HEK293T (cell line): ENCODE measurements around the gene TSC2.

Source experiments
- ELF4 ChIP-seq: fragments of 450-650 bp; IDR thresholded peaks from 2 replicates; pipeline ENCODE4 v1.6.1; 2017; ENCODE audit warnings: antibody characterized with exemption
- SP1 ChIP-seq: fragments of 450-650 bp; IDR thresholded peaks from 2 replicates; pipeline ENCODE4 v1.6.1; 2017
- SUZ12 ChIP-seq: fragments of 450-650 bp; IDR thresholded peaks from 2 replicates; pipeline ENCODE4 v1.6.1; 2016; ENCODE audit warnings: mild to moderate bottlenecking

DNA sequence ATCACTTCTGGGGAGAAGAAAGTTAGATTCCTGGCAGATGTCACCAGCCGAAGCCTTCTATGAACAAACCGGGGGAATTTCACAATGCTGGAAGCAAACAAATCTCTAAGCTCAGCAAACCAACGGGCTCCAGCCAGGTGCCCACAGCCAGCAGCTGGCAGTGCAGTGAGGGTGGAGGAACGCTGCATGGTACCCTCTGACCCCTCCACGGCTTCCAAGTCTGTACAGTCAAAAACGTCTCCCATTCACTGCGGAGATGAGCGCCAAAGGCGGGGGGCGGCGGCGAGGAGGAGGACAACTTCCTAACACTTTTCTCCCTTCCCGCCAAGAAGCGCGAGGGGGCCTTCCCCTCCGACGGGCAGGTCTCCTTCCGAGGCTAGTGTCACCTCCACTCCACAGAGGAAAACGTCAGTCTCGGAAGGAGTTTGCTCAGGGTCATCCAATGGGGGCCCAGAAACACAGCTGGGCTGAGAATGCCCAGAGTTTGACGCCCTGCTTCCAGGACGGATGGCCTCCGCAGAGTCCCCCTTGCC is 39.1 kb upstream of the TSC2 start:
- TF ChIP-seq ELF4 (no peak), SP1 (no peak), SUZ12 (no peak)
